ENCODE measurements around the gene FHIT. TPM values are rescaled to one million over a fixed set of nuclear protein-coding genes. Genes with fewer than 3 reads are reported as not detected.

Gene FHIT
- total RNA-seq, 2 donors from 2014 or later = 10.4 to 15.8 TPM

DNA sequence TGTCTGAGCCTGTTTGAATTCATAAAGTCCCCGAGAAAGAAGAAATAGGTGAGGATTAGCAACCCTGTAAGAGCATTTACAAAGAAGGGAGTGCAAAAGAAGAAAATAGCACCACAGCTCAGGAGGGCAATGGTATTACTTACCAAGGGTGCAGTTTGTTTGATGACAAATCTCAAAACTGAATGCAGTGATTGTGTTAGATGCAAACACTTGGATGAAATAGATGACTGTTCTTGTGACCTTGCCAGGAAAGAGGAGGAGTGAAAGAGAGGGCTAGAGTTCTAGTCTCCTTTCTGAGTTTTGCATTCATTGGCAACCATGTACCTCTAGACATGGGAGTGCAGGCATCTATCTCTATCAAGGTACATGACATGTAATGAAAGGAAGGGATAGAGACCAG, 1170.6 kb downstream of the FHIT start:
- DNase-seq (no peak), ATAC-seq (no peak)
- H3K27ac ChIP-seq = peak overlapping the region in 1 of 4 donors; percentile 32
- no peak for TF ChIP-seq POLR2A (IDR thresholded peaks at IDR 0.05)
- TF ChIP-seq, protein P1, sequence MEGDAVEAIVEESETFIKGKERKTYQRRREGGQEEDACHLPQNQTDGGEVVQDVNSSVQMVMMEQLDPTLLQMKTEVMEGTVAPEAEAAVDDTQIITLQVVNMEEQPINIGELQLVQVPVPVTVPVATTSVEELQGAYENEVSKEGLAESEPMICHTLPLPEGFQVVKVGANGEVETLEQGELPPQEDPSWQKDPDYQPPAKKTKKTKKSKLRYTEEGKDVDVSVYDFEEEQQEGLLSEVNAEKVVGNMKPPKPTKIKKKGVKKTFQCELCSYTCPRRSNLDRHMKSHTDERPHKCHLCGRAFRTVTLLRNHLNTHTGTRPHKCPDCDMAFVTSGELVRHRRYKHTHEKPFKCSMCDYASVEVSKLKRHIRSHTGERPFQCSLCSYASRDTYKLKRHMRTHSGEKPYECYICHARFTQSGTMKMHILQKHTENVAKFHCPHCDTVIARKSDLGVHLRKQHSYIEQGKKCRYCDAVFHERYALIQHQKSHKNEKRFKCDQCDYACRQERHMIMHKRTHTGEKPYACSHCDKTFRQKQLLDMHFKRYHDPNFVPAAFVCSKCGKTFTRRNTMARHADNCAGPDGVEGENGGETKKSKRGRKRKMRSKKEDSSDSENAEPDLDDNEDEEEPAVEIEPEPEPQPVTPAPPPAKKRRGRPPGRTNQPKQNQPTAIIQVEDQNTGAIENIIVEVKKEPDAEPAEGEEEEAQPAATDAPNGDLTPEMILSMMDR (IDR thresholded peaks at IDR 0.05) = no peak
- no peaks in the 10 kb centered on the region for H3K4me1 ChIP-seq
- 62 to 68% methylated on average over 1 of the region's 1 CpG for WGBS, 2 donors
- intact Hi-C loops (cut with DNase I) = no loop called here
- H3K4me3 ChIP-seq = no peak overlapping the region
- H3K9me3 ChIP-seq = no peaks in the 10 kb centered on the region
- H3K36me3 ChIP-seq (replicated peaks in 1 of 2; ENCODE audit: insufficient read depth in 1 of 2, low read depth in 2 of 2) = no peaks in the 10 kb centered on the region
- no peaks in the 10 kb centered on the region for H3K27me3 ChIP-seq

DNA sequence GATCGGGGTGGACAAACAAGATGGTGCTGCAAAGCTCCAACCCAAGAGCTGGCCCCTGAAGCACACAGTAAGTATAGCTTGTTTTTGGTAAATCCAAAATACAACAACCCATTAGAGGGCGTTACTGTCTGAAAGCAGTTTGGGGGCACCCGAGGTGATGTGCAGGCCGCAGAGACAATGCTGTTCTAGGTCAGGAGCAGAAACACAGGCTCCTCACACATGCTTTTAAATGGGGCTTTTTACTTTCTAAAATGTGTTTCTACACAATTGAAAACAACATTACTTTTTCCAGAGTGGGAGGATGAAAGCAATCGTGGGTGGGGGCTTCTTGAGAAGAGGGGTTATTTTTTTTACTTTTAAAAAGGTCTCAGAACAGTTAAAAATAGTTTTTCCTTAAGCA, 1172.2 kb downstream of the FHIT start:
- Histone ChIP-seq H3K36me3 (replicated peaks in 1 of 2; ENCODE audit: insufficient read depth in 1 of 2, low read depth in 2 of 2) (no peaks in the 10 kb centered on the region), H3K9me3 (no peaks in the 10 kb centered on the region), H3K27me3 (no peaks in the 10 kb centered on the region), H3K4me3 (no peak overlapping the region), H3K27ac (no peak overlapping the region), H3K4me1 (no peaks in the 10 kb centered on the region)
- ATAC-seq (no peak), DNase-seq (no peak)
- intact Hi-C loops (cut with DNase I) = no loop called here
- 62 to 77% methylated on average over 5 of the region's 5 CpGs for WGBS, 2 donors
- TF ChIP-seq, protein P1 (IDR thresholded peaks at IDR 0.05) = no peak
- no peak for TF ChIP-seq POLR2A (IDR thresholded peaks at IDR 0.05)

DNA sequence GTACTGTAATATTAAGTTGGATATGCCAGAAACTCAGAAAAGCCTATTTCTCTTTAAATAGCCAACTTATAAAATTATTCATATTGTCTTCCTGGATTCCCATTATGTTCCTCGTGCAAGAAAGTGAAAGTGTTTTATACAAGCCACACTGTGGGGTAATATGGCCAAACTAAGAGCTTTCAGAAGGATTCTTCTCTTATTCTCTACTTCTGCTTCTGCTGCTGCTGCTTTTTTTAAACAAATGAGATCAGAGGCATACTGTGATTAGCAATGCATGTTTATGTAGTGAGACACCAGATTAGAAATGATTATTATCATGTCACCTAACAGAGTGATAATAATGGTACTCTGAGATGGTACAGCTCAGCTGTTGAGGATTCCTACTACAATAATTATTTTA, 1174.9 kb downstream of the FHIT start:
- Histone ChIP-seq H3K27ac (no peak overlapping the region), H3K9me3 (no peaks in the 10 kb centered on the region), H3K27me3 (no peaks in the 10 kb centered on the region), H3K4me1 (no peaks in the 10 kb centered on the region), H3K36me3 (replicated peaks in 1 of 2; ENCODE audit: insufficient read depth in 1 of 2, low read depth in 2 of 2) (no peaks in the 10 kb centered on the region), H3K4me3 (no peak overlapping the region)
- ATAC-seq (no peak), DNase-seq (no peak)
- intact Hi-C loops (cut with DNase I) = no loop called here
- TF ChIP-seq, protein P1 (IDR thresholded peaks at IDR 0.05) = no peak
- TF ChIP-seq POLR2A (IDR thresholded peaks at IDR 0.05) = no peak
- 50 to 54% methylated on average over 1 of the region's 1 CpG for WGBS, 2 donors

DNA sequence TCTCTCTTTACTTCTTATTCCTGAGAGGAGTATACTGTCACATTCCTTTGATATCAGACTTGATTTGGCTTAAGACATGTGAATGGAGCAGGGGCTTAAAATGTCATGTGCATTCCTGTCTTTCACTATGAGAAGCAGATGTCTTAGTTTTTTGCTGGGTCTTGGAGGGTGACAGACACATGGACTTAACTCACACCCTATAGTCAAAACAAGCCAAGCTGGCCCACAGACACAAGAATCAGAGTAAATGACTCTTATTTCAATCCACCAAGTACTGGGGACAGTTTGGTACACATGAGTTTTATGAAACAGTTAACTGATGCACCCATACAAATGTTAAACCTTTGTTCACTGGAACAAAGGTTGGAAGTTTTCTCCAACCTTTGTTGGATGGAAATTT, 1177.3 kb downstream of the FHIT start:
- Histone ChIP-seq H3K4me3 (no peak overlapping the region), H3K4me1 (no peaks in the 10 kb centered on the region), H3K9me3 (no peaks in the 10 kb centered on the region), H3K27ac (no peak overlapping the region), H3K27me3 (no peaks in the 10 kb centered on the region), H3K36me3 (replicated peaks in 1 of 2; ENCODE audit: insufficient read depth in 1 of 2, low read depth in 2 of 2) (no peaks in the 10 kb centered on the region)
- DNase-seq (no peak), ATAC-seq (no peak)
- TF ChIP-seq, protein P1 (IDR thresholded peaks at IDR 0.05) = no peak
- TF ChIP-seq POLR2A (IDR thresholded peaks at IDR 0.05) = no peak
- intact Hi-C loops (cut with DNase I) = no loop called here

DNA sequence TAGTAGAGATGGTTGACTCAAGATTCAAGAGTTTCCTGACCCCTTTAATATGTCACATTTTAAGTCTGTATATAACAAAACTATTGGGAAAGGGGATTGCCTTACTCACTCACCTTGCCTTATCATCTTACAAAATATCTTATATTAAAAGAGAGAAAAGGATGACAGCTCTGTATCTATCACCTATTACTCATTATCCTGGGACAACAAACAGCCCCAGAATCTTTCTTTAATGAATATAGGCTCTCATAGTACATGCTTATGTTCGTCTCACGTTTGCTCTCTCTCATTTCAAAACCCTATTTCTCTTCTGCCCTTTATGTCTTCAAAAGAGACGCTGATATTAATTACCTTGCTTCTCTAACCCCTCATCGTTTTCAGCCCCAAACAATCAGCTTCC, 1178.0 kb downstream of the FHIT start:
- H3K9me3 ChIP-seq = no peaks in the 10 kb centered on the region
- TF ChIP-seq POLR2A (IDR thresholded peaks at IDR 0.05) = no peak
- TF ChIP-seq, protein P1 (IDR thresholded peaks at IDR 0.05) = no peak
- 73 to 78% methylated on average over 4 of the region's 4 CpGs for WGBS, 2 donors
- no peak overlapping the region for H3K4me3 ChIP-seq
- DNase-seq = no peak
- intact Hi-C loops (cut with DNase I) = no loop called here
- H3K4me1 ChIP-seq = no peaks in the 10 kb centered on the region
- ATAC-seq = no peak
- H3K36me3 ChIP-seq (replicated peaks in 1 of 2; ENCODE audit: insufficient read depth in 1 of 2, low read depth in 2 of 2) = no peaks in the 10 kb centered on the region
- no peak overlapping the region for H3K27ac ChIP-seq
- no peaks in the 10 kb centered on the region for H3K27me3 ChIP-seq
